ENCODE data around the gene CCDC188.

GRCh38 chr22:20178075-20178914 lies 27.4 kb upstream of the CCDC188 start:
- TF ChIP-seq CTCF (IDR thresholded peaks at IDR 0.05; ENCODE audit: poor library complexity, severe bottlenecking): no peak
- no peak for TF ChIP-seq EZH2 (IDR thresholded peaks at IDR 0.05; ENCODE audit: borderline replicate concordance, insufficient read depth, low read length, poor library complexity, severe bottlenecking)

Data from neural cell (in vitro differentiated cells).